ENCODE data around the gene TUBB.
"Not testable (repeated sequence)": the region's sequence is repeated elsewhere in the genome, so short reads cannot be mapped to it uniquely, and the experiment has no call there.

Gene TUBB

GRCh38 chr6:30687659-30688431 is 32.3 kb upstream of the TUBB start:
- no peak for DNase-seq

- DNase-seq, result peak; percentile 32
Measured at GRCh38 chr6:30688569-30688968, 31.6 kb upstream of the TUBB start.

- no peak for DNase-seq
Measured at GRCh38 chr6:30689022-30689865, 30.9 kb upstream of the TUBB start.

- no peak for DNase-seq
Measured at GRCh38 chr6:30689985-30690384, 30.2 kb upstream of the TUBB start.

GRCh38 chr6:30690403-30691207 is 29.5 kb upstream of the TUBB start, which contains the start of gene NRM:
NRM (minus strand) TSS chr6:30690984; CDS start chr6:30690974, 10 bp downstream.
- peak; percentile 91 for DNase-seq

- DNase-seq, result no peak
Measured at GRCh38 chr6:30691208-30691847, 28.8 kb upstream of the TUBB start.

GRCh38 chr6:30696432-30696831 is 23.7 kb upstream of the TUBB start:
- DNase-seq, result no peak

GRCh38 chr6:30700340-30700739 is 19.8 kb upstream of the TUBB start:
- no peak for DNase-seq

- DNase-seq, result no peak
Measured at GRCh38 chr6:30703011-30703410, 17.1 kb upstream of the TUBB start.

- DNase-seq, result no peak
Measured at GRCh38 chr6:30703821-30704220, 16.3 kb upstream of the TUBB start.

GRCh38 chr6:30705620-30706019 is 14.5 kb upstream of the TUBB start:
- no peak for DNase-seq

GRCh38 chr6:30707281-30707850 is 12.8 kb upstream of the TUBB start:
- no peak for DNase-seq

GRCh38 chr6:30709101-30709868 is 10.9 kb upstream of the TUBB start:
- DNase-seq, result no peak

- no peak for DNase-seq
Measured at GRCh38 chr6:30711758-30712380, 8.3 kb upstream of the TUBB start.

GRCh38 chr6:30712441-30712945 is 7.7 kb upstream of the TUBB start:
- no peak for DNase-seq

- no peak for DNase-seq
Measured at GRCh38 chr6:30714263-30714662, 5.9 kb upstream of the TUBB start.

- no peak for DNase-seq
Measured at GRCh38 chr6:30716879-30717128, 3.3 kb upstream of the TUBB start.

GRCh38 chr6:30717129-30717844 is 2.9 kb upstream of the TUBB start, which contains the start of gene MDC1:
MDC1 (minus strand) TSS chr6:30717281; CDS start chr6:30715175, 2,106 bp downstream.
- DNase-seq, result peak; percentile 98

- not testable (repeated sequence) for DNase-seq
Measured at GRCh38 chr6:30717845-30718720, 2.1 kb upstream of the TUBB start.

Data from CD4-positive, alpha-beta T cell treated with Interleukin-17A for 4 hours (primary cell).